HG03045 (cell line): ENCODE data around the gene TXNDC15.
"Not testable (repeated sequence)": the region's sequence is repeated elsewhere in the genome, so short reads cannot be mapped to it uniquely, and the experiment has no call there.

ENCODE experiments used
- ATAC-seq: cut with Tn5 transposase; IDR thresholded peaks from one replicate; pipeline ENCODE4 v1.9.1; 2021; ENCODE audit warnings: mild to moderate bottlenecking, moderate library complexity; ENCODE audit not compliant: unreplicated experiment

Gene TXNDC15, protein sequence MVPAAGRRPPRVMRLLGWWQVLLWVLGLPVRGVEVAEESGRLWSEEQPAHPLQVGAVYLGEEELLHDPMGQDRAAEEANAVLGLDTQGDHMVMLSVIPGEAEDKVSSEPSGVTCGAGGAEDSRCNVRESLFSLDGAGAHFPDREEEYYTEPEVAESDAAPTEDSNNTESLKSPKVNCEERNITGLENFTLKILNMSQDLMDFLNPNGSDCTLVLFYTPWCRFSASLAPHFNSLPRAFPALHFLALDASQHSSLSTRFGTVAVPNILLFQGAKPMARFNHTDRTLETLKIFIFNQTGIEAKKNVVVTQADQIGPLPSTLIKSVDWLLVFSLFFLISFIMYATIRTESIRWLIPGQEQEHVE

DNA sequence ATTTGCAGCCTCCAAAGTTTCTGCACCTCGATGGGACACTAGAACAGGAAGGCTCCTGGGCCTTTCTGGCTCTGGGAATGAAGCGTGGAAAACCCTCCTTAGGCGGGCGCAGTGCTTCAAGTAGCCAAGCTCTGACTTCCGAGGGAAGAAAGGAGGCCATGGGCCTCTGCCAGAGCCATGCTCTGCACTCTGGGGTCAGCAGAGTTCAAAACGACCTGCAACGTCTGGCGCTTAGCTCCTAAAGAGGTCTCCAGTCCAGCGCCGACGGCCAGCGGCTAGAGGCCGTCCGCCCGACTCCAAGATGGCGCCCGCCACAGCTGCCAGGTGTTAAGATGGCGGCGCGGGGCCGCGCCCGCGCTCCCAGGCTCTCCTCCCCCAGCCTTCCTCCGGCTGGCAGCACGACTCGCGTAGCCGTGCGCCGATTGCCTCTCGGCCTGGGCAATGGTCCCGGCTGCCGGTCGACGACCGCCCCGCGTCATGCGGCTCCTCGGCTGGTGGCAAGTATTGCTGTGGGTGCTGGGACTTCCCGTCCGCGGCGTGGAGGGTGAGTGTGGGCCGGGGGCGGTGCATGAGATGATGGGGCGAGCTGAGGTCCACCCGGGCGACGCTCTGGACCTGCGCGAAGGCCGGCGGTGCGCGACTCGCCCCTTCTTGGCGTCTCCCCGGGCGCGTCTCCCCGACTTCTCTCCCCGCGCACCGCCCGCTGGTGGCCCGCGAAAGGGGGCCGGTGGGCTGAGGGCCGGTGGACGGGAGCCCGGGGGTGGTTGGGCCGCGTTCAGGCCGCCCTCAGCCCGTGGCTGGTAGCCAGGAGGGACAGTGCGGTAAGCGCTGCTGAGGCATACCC is at the start of gene TXNDC15:
TXNDC15 (plus strand) TSS at position 385 of the 844 bp plus-strand sequence; CDS start at position 442, 57 bp downstream.
- peak; percentile 82 for ATAC-seq

DNA sequence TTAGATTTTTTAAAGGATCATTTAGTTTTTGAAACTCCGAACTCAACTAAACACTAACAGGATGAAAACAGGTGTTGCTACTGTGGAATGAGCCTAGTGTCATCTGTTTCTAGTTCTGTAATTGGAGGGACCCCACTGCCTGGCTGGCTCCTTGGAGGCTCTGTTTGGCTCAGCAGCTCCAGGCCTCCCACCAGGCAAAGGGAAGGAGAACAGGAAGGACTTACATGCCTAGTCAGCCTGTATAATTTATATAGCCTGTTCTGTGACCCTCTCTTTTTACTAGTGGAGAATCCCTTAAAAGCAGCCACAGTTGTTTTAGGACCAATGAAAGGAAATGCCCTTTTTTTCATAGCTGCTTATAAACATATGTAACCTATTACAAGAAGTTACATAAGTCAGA is 49.5 kb upstream of the TXNDC15 start:
- ATAC-seq, result no peak

DNA sequence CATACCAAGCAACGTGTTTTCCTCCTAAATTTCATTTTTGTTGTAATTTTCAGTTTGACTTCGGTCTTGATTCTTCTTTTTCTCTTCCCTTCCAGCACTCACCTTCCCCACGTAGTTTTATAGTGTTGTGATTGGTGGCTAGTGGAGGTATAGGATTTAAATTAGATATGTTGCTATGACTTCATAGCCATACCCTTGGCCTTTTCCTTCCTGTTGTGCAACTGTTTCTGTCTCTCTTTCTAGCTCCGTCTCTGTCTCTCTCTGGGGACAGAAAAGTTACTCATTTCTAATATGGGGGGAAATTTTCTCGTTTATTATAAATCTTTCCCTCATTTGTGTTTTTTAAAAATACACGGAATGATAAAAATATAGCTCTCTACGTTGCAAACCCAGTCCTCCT is 49.0 kb upstream of the TXNDC15 start:
- no peak for ATAC-seq

DNA sequence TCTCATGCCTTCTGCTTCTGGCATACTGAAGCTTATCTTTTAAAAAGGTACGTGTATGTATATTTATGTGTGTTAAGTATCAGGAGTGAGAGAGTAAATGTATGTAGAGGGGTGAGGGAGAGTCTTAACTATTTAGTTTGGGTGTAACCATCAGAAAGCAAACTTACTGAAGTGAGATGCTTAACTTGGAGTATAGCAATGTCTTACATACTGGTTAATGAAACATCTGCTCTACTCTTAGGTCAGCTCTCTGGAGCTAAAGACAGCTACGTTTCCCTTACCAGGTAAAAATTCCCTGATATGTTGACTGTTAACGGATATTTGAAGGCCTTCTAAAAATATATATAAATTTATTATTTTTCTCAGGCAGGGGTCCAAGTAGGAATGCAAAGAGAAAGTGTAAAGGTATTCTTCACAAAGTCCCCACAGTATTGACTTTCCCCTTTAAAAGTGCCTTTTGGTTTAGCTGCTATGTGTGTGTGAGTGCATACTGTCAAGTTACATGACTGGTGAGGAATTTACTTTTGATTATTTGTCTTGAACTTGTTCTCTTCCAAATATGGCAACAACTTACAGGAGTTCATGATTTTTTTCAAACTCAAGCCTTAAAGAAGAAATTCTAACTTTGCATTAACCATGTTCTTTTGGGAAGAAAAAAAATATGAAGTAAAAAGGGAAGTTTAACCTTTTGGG is 40.7 kb upstream of the TXNDC15 start:
- no peak for ATAC-seq

DNA sequence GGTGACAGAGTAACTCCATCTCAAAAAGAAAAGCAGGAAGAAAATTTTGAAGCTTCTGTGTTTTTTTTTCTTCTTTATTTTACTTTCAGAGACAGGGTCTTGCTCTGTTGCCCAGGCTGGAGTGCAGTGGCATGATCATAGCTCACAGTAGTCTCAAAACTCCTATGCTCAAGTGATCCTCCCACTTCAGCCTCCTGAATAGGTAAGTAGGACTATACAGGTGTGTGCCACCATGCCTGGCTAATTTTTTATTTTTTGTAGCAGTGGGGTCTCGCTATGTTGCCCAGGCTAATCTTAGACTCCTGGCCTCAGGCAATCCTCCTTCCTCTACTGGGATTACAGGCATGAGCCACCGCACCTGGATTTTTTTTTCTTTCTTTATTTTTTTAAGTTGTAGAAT is 38.5 kb upstream of the TXNDC15 start:
- no peak for ATAC-seq

DNA sequence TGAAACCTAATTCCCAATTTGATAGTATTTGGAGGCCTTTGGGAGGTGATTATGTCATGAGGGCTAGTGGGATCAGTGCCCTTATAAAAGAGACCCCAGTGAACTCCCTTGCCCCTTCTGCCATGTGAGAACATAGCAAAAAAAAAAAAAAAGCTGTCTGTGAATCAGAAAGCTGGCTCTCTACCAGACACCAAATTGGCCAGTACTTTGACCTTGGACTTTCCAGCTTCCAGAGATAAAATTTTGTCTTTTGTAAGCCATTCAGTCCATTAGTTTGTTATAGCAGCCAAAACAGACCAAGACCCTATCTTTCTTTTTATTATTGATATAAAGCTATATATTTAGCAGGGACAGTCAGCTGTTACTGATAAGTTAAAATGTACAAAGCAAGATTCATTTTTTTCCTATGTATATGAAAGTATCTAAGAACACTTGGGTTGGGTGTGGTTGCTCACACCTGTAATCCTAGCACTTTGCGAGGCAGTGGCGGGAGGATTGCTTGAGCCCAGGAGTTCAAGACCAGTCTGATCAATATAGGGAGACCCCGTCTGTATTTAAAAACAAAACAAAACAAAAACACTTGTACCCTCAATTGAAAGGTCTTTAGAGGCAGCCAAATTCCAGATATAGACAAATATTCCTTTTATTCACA is 36.5 kb upstream of the TXNDC15 start:
- no peak for ATAC-seq

DNA sequence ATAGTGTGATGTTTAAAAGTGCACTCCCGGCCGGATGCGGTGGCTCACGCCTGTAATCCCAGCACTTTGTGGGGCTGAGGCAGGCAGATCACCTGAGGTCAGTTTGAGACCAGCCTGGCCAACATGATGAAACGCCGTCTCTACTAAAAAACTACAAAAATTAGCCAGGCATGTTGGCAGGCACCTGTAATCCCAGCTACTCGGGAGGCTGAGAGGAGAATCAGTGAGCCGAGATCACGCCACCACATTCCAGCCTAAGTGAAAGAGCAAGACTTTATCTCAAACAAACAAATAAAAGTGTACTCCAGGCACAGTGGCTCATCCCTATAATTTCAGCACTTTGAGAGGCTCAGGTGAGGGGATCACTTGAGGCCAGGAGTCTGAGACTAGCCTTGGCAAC is 35.8 kb upstream of the TXNDC15 start:
- not testable (repeated sequence) for ATAC-seq

DNA sequence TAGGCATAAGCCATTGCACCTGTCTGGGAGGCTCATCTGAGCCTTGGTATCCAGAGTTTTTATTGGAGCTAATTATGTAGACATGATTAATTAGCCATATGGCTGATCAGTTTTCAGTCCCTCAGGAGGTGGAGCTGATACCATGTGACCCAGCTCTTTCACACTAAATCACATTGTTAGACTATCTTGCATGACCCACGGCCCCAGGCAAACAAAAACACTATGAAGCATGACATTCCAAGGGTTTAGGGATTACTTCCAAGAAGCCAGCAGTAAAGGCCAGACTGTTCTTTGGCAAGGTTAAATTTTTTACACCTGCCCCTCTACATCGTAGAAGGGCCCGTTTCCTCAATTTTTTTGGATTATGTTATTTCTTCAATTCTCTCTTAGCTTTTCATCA is 33.4 kb upstream of the TXNDC15 start:
- no peak for ATAC-seq

DNA sequence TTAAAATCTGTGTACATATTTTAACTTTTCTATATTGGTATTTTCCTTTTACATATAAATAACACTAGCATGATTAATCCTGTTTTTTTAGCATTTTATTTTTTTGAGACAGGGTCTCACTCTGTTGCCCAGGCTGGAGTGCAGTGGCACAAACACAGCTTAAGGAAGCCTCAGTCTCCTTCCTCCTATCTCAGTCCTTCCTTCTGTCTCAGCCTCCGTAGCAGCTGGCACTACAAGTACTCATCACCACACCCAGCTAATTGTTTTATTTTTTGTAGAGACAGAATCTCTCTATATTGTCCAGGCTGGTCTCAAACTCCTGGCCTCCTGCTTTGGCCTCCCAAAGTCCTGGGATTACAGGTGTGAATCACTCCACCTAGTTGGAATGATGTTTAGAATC is 29.9 kb upstream of the TXNDC15 start:
- no peak for ATAC-seq

DNA sequence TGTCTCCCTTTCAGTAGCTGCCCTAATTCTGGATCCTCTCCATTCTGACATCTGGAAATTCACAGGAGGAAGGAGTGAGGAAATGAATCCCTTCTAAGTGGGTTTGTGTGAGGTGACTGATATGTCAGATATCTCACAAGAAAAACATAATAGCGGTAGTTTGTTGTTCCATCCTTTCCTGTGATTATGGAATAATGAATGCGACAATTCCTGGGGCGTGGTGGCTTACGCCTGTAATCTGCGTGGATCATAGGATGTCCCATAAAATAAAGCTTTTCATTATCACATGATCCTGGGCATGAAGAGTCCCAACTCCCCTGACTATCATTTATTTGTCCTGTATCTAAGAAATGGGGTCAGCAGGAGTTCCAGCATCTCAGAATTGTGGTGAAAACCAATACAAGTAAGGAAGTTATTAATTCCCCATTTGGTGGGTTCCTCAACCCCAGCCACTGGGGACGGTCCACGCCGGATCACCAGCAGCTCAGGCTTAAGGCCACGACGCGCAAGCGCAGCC is 28.8 kb upstream of the TXNDC15 start:
- peak; percentile 2 for ATAC-seq

DNA sequence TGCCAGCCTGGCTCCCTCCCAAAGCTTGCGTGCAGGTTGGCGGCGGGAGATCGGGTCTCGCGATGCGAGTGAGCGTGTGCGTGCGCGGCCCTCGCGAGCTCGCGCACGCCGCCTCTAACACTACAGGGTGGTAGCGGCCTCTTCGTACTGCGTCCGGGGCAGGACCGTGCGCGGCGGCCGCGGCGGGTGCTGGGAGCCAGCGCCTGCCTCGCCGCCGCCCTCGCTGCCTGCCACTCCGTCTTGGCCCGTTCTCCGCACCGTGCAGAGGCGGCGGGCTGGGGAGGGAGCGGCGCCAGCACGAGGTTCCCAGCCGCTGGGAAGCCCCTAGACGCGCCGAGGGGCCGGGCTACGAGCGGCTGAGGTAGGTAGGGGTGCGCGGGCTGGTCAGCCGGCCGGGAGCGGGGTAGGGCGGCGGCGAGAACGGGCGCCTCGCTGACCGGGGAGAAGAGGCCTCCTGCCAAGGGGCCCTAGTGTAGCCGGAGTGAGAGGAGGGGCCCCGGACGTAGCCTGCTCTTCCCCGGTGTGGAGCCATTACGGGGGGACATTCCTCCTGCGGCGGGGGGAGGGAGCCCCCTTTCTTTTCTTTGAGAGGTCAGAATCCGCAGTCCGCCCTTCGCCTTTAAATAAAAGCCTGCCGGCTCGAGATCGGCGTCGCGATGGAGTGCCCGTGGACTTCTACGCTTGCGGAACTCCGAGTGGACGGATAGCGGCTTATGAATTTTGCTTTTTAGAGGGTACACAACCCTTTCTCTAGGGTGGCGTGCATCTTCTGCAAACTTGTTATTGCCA is 28.1 kb upstream of the TXNDC15 start, which contains the start of gene C5orf24:
C5orf24 (plus strand) TSS at position 117 of the 789 bp plus-strand sequence. CDS start 8,933 bp downstream, outside the sequence.
- peak; percentile 94 for ATAC-seq

DNA sequence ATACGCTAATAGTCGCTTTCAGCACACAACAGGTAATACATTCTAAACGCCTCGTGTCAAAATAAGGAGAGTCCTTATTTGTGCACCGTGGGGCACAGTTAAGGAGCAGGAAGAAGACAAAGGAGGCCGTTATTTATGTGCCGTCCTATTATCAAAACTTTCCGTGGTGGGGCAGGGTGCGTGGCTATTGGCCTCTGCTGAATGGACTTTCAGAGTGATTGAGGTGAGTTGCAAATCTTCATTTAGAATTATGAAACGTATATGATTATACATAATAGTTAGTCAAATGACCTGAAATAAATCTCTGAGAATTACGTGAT is 27.6 kb upstream of the TXNDC15 start:
- peak; percentile 1 for ATAC-seq

DNA sequence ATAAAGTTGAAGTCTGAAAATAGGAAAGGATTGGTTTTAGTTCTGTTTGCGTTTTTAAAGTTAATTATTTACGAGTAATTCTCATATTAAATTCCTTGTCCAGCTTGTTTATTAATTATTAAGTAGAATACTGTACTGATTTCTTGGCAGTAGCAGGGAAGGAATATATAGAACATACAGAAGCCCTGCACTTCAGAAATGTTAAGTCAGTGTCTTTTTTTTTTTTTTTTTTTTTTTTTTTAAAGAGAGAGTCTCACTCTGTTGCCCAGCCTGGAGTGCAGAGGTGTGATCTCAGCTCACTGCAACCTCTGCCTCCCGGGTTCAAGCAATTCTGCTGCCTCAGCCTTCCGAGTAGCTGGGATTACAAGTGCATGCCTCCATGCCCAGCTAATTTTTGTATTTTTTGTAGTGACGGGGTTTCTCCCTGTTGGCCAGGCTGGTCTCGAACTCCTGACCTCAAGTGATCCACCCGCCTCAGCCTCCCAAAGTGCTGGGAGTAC is 24.7 kb upstream of the TXNDC15 start:
- not testable (repeated sequence) for ATAC-seq

DNA sequence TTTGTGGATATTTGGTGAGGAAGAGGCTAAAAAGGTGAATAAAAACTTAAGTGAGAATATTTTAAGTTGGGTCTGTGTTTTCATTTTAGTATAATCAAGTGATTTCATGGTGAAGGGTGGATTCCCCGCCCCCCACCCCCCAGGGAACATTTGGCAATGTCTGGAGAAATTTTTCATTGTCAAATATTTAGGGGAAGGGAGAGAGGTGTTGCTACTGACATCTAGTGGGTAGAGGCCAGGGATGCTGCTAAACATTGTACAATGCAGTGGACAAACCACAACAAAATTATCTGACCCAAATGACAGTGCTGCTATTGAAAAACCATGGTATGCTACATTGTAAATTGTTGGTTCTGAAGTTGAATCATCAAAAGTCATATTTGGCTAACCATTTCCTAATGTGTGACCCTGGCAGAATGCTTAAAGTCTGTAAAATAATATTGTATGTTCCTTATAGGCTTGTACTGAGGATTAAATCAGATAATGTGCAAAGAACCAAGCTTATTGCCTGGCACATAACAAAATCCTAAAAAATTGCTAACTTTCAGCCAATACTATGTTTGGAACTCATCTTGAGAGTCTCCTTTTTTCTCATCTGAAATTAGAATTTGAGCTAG is 22.8 kb upstream of the TXNDC15 start:
- ATAC-seq, result no peak

DNA sequence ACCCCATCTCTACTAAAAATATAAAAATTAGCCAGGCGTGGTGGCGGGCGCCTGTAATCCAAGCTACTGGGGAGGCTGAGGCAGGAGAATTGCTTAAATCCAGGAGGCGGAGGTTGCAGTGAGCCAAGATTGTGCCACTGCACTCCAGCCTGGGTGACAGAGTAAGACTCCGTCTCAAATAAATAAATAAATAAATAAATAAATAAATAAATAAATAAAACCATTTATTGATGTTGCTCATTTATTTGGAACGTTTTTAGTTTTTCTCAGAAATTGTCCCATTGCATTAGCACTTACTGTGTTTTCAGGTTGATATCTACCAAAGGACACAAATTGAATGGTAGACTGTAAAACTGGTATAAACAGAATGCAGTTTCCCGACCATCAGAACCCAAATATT is 17.7 kb upstream of the TXNDC15 start:
- not testable (repeated sequence) for ATAC-seq

DNA sequence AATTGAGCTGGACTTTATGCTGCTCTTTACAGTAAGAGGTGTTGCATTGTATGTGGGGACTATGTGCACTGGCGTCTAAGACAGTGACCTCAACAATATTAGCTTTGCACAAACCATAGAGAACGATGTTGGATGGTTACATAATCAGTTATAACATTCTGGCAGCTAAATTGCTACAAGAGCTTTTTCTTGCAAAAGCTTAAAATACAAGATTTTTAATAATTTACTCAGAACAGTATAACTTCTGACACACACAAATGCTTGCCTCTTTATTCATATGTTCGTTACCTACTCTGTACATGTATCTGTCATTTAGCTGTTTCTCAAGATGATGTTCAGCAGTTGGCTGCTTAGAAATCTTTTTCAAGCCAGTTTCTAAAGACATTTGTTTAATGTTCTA is 16.8 kb upstream of the TXNDC15 start:
- no peak for ATAC-seq

DNA sequence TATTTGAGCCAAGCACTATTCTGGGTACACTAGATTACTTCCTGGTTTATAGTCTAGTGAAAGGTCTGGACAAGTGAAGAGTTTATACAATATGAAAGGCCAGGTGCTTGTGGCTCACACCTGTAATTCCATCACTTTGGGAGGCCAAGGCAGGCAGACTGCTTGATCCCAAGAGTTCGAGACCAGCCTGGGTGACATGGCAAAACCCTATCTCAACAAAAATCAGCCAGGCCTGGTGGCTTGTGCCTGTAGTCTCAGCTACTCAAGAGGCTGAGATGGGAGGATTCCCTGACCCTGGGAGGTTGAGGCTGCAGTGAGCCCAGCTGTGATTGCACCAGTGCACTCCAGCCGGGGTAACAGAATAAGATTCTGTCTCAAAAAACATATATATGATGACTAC is 9.5 kb upstream of the TXNDC15 start:
- no peak for ATAC-seq

DNA sequence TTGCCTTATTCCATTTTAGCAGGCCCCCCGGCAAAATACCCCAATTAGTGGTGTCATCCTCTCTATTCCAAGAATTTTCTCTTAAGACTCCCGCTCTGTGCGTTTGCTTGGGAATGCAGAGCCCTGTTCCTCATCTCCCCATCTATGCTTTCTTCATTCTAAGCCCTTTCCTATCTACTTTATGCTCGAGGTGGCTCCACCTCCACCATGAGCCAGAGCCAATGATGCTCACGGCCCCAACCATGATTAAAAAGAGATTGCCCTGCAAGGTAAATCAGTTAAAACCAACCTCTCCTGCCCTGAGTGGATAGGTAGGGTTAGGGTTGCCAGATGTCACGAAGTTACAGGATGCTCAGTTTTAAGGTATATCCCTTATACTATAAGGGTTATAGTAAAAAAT is 677 bp upstream of the TXNDC15 start:
- no peak for ATAC-seq
